ENCODE data around the gene CBX5. TPM values are rescaled to one million over a fixed set of nuclear protein-coding genes. Genes with fewer than 3 reads are reported as not detected.

The CBX5 gene
- total and polyA plus RNA-seq, 2 of the 8 experiments (the other 6 are each of a cell fraction or from before 2014, with no cell fraction given): 62.4 to 231 TPM

DNA sequence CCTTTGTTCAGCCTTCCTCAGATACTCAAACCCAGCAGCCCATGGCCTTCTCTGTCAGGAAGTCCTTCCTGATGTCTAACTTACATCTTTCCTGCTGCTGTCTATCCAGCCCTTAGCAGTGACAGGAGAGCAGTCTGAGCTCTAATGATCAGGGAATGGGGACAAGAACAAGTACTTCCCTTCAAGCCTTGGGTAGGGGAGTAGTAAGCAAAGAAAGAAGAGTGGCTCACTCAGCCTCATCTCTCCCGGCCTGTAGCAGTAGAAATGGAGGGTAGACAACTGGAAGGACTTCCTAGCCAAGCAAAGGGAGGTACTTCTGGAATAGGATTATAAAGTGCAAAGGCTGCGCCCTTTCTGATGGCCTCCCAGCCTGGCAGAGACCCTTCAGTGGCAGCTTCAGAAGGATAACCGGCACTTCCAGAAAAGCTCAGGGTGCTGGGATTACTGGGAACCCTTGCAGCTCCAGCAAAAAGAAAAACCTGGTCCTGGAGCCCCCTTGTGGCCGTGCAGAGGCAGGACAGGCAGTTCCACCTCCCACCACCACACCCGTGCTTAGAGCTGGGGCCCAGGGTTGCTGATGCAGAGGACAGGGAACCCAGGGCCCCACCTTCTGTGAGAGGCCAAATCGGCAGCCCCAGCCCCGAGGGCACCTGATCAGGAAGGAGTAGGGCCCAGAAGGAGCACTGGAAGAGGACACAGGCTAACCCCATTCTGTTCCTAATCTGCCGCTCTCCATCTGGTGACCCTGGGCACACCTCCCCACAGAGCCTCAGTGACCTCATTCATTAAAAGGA lies 78.7 kb downstream of the CBX5 start (continued):
- TF ChIP-seq EGR1 (IDR thresholded peaks at IDR 0.05; ENCODE audit: borderline replicate concordance, low read depth, low read length): no peak
- TF ChIP-seq HDAC2 (IDR thresholded peaks at IDR 0.05; ENCODE audit: borderline replicate concordance in 1 of 2, low read depth in 2 of 2, low read length in 2 of 2): peak in 1 of 2 experiments; percentile 97; a peak in 2 of 4 replicates
- peak; percentile 75; the same call in 1 of the 2 replicates for TF ChIP-seq GABPA (IDR thresholded peaks at IDR 0.05; ENCODE audit: borderline replicate concordance, insufficient read depth, low read length)
- no peak for TF ChIP-seq SRF (IDR thresholded peaks at IDR 0.05; ENCODE audit: low read depth, low read length)
- no peak for TF ChIP-seq SIRT6 (IDR thresholded peaks at IDR 0.05; ENCODE audit: low read length)
- no peak for TF ChIP-seq CHD2 (IDR thresholded peaks at IDR 0.05; ENCODE audit: low read length)
- TF ChIP-seq EP300 (IDR thresholded peaks at IDR 0.05; ENCODE audit: borderline replicate concordance in 1 of 2, low read depth in 2 of 2, low read length in 2 of 2): no peak
- TF ChIP-seq, protein P1, sequence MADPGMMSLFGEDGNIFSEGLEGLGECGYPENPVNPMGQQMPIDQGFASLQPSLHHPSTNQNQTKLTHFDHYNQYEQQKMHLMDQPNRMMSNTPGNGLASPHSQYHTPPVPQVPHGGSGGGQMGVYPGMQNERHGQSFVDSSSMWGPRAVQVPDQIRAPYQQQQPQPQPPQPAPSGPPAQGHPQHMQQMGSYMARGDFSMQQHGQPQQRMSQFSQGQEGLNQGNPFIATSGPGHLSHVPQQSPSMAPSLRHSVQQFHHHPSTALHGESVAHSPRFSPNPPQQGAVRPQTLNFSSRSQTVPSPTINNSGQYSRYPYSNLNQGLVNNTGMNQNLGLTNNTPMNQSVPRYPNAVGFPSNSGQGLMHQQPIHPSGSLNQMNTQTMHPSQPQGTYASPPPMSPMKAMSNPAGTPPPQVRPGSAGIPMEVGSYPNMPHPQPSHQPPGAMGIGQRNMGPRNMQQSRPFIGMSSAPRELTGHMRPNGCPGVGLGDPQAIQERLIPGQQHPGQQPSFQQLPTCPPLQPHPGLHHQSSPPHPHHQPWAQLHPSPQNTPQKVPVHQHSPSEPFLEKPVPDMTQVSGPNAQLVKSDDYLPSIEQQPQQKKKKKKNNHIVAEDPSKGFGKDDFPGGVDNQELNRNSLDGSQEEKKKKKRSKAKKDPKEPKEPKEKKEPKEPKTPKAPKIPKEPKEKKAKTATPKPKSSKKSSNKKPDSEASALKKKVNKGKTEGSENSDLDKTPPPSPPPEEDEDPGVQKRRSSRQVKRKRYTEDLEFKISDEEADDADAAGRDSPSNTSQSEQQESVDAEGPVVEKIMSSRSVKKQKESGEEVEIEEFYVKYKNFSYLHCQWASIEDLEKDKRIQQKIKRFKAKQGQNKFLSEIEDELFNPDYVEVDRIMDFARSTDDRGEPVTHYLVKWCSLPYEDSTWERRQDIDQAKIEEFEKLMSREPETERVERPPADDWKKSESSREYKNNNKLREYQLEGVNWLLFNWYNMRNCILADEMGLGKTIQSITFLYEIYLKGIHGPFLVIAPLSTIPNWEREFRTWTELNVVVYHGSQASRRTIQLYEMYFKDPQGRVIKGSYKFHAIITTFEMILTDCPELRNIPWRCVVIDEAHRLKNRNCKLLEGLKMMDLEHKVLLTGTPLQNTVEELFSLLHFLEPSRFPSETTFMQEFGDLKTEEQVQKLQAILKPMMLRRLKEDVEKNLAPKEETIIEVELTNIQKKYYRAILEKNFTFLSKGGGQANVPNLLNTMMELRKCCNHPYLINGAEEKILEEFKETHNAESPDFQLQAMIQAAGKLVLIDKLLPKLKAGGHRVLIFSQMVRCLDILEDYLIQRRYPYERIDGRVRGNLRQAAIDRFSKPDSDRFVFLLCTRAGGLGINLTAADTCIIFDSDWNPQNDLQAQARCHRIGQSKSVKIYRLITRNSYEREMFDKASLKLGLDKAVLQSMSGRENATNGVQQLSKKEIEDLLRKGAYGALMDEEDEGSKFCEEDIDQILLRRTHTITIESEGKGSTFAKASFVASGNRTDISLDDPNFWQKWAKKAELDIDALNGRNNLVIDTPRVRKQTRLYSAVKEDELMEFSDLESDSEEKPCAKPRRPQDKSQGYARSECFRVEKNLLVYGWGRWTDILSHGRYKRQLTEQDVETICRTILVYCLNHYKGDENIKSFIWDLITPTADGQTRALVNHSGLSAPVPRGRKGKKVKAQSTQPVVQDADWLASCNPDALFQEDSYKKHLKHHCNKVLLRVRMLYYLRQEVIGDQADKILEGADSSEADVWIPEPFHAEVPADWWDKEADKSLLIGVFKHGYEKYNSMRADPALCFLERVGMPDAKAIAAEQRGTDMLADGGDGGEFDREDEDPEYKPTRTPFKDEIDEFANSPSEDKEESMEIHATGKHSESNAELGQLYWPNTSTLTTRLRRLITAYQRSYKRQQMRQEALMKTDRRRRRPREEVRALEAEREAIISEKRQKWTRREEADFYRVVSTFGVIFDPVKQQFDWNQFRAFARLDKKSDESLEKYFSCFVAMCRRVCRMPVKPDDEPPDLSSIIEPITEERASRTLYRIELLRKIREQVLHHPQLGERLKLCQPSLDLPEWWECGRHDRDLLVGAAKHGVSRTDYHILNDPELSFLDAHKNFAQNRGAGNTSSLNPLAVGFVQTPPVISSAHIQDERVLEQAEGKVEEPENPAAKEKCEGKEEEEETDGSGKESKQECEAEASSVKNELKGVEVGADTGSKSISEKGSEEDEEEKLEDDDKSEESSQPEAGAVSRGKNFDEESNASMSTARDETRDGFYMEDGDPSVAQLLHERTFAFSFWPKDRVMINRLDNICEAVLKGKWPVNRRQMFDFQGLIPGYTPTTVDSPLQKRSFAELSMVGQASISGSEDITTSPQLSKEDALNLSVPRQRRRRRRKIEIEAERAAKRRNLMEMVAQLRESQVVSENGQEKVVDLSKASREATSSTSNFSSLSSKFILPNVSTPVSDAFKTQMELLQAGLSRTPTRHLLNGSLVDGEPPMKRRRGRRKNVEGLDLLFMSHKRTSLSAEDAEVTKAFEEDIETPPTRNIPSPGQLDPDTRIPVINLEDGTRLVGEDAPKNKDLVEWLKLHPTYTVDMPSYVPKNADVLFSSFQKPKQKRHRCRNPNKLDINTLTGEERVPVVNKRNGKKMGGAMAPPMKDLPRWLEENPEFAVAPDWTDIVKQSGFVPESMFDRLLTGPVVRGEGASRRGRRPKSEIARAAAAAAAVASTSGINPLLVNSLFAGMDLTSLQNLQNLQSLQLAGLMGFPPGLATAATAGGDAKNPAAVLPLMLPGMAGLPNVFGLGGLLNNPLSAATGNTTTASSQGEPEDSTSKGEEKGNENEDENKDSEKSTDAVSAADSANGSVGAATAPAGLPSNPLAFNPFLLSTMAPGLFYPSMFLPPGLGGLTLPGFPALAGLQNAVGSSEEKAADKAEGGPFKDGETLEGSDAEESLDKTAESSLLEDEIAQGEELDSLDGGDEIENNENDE (IDR thresholded peaks at IDR 0.05; ENCODE audit: insufficient replicate concordance, low read length): no peak
- TF ChIP-seq KDM4A (IDR thresholded peaks at IDR 0.05; ENCODE audit: low read depth, low read length, severe bottlenecking): no peak
- TF ChIP-seq ASH2L (IDR thresholded peaks at IDR 0.05; ENCODE audit: low read length): no peak
